H1 (cell line): ENCODE measurements around the gene EFNA3.

Experiments used
- CHD1 ChIP-seq: IDR thresholded peaks from 2 replicates; pipeline ENCODE4 v1.6.1; 2012; ENCODE audit warnings: low read depth, low read length, improper control_type of control experiment
- CHD7 ChIP-seq: fragments of 300-600 bp; sonication (generic); IDR thresholded peaks from 2 replicates; pipeline ENCODE4 v1.7.1; 2012; ENCODE audit warnings: low read length, moderate library complexity, mild to moderate bottlenecking, inconsistent platforms; ENCODE audit not compliant: insufficient replicate concordance
- CTCF ChIP-seq, 3 experiments: IDR thresholded peaks; 1 replicate in 2 of 3; 2 replicates in 1 of 3; pipeline versions ENCODE4 v1.5.1 to v1.6.1; 2011; ENCODE audit warnings: low read length in 3 of 3, mild to moderate bottlenecking in 3 of 3, inconsistent platforms in 2 of 3, low read depth in 1 of 3, moderate library complexity in 1 of 3; ENCODE audit not compliant: insufficient read depth in 1 of 3; ENCODE audit errors: control extremely low read depth in 1 of 3
- EZH2 ChIP-seq: fragments of 200-600 bp; sonication (generic); IDR thresholded peaks from 2 replicates; pipeline ENCODE4 v1.7.1; 2012; ENCODE audit warnings: low read depth, mild to moderate bottlenecking, moderate library complexity, low read length, inconsistent platforms; ENCODE audit not compliant: severe bottlenecking
- KDM1A ChIP-seq: fragments of 200-600, 300-600 bp; sonication (generic); IDR thresholded peaks from 2 replicates; pipeline ENCODE4 v1.7.1; 2016; ENCODE audit warnings: mild to moderate bottlenecking, low read length, borderline replicate concordance
- POLR2A ChIP-seq, 2 experiments: IDR thresholded peaks; 1 replicate in 1 of 2; 2 replicates in 1 of 2; pipeline ENCODE4 v1.6.1; 2011; ENCODE audit warnings: low read depth in 2 of 2, low read length in 2 of 2, mild to moderate bottlenecking in 2 of 2; ENCODE audit errors: control extremely low read depth in 1 of 2
- POLR2AphosphoS5 ChIP-seq: IDR thresholded peaks from 2 replicates; pipeline ENCODE4 v1.6.1; 2011; ENCODE audit warnings: low read depth, low read length
- TAF1 ChIP-seq: IDR thresholded peaks from 2 replicates; pipeline ENCODE4 v1.6.1; 2011; ENCODE audit warnings: mild to moderate bottlenecking, low read depth, low read length

- TF ChIP-seq CTCF (IDR thresholded peaks at IDR 0.05; ENCODE audit: control extremely low read depth in 1 of 3, insufficient read depth in 1 of 3, low read depth in 1 of 3, low read length in 3 of 3) (no peak), EZH2 (no peak), CHD1 (no peak), CHD7 (no peak), TAF1 (no peak), POLR2AphosphoS5 (no peak), POLR2A (IDR thresholded peaks at IDR 0.05; ENCODE audit: control extremely low read depth in 1 of 2, low read depth in 2 of 2, low read length in 2 of 2) (no peak), KDM1A (no peak)
Observed at GRCh38 chr1:155035936-155036335, 42.7 kb upstream of the EFNA3 start.
